NCI-H187 treated with DMSO at 0.1 percent for 48 hours (cell line): ENCODE results near the gene OSBPL7.
"Not testable (repeated sequence)": the region's sequence is repeated elsewhere in the genome, so short reads cannot be mapped to it uniquely, and the experiment has no call there.

Experiments used
- DNase-seq: peaks from one replicate; lab custom pipeline; 2025; lab: John Stamatoyannopoulos, UW

OSBPL7 gene

GRCh38 chr17:47806026-47806912 lies 15.3 kb downstream of the OSBPL7 start:
- no peak for DNase-seq

DNA sequence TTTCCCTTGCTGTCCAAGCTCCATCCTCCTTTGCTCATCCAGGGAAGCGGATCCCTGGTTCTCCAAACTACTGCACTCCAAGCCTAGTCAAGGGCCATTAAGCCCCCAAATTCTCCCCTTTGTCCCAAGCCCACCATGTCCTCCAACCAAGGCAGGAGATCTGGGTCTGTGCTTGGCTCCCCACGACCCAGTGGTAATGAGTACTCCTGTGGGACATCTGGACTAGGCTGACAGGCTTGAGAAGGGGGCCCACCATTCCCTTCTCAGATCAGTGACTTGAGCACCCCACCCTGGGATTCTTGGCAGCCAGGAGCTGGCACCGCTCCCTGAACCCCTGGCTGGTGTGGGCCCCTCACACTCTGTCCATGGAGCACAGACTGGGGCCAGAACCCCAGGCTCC lies 17.1 kb downstream of the OSBPL7 start:
- no peak for DNase-seq

DNA sequence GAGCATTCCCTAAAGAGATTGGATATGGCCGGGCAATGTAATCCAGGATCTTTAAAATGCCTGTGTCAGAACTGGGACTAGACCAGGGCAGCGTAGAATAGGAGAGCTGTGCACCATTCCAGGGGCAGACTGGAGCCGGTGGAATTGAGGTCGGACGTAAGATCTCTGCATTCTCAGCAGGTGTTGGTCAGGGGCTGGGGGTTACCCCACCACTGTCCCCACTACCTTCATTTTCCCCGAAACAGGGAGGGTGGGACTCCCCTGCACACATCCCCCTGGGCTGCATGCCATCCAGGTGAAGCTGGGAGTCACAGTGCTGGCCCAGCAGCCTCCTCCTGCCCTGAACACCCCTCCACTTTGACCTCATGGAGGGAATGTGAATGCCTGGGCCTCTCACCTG lies 17.8 kb downstream of the OSBPL7 start:
- DNase-seq, result no peak

- no peak for DNase-seq
Measured at GRCh38 chr17:47803201-47803600, 18.4 kb downstream of the OSBPL7 start.

GRCh38 chr17:47802341-47803022 lies 19.1 kb downstream of the OSBPL7 start:
- DNase-seq, result peak; percentile 63

DNA sequence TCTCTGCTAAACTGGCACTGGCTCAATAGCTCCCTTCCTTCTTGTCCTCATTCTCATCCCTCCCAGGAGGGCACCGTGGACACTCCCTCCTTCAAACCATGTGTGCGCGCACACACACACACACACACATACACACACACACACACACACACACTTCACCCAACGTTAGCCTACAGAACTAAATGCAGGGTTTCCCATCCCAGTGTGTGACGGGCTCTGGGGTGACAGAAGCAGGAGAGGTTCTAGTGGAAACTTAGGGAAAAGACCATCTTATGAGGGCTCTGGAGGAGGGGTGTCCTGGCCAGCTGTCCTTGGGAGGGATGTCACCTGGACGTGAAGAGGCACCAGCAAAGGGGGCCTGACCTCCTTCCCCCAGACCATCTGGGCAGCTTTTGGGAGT lies 19.7 kb downstream of the OSBPL7 start:
- no peak for DNase-seq

DNA sequence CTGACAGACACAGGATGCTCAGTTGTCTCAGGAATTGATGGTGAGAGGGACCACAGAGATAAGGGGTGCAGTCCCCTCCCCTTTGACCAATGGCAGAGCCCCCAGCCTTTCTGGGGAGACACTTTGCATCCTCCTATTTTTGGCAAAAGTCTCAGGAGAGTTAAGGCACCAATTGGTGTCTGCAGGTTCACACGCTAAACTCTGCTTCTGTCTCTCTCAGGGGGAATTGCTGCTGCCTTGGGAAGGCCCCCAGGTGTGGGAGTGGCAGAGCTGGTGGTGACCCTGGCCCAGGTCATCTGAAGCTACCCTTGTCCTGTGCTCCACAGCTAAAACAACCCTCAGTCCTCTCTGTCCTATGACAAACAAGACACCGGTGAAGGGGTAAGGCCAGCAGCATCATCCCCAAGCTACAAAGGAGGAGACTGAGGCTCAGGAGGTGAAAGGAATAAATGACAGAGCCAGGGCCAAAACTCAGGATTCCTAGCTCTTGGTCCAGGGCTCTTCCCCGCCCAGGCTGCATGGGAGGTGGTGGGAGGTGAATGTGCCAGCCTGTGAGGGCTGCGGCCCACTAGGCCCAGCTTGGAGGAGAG lies 20.3 kb downstream of the OSBPL7 start:
- no peak for DNase-seq

DNA sequence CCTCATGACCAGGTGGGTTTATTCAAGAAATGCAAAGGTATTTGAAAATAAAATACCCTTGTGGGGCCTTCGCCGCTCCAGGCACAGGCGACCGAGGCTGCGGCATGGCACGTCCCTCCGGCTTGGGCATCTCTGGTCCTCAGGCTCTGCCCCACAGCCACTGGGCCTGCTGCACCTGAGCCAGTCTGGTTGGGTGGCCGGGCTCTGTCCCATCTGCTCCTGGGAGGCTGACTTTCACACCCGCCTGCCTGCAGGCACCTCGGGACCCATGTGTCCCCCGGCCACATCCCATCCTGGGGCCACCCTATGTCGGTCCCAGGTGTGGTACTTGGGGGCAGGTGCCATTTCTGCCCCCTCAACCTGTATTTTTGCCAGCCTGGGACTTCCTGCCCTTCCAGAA lies 20.9 kb downstream of the OSBPL7 start:
- no peak for DNase-seq

GRCh38 chr17:47797797-47798196 lies 23.8 kb downstream of the OSBPL7 start:
- no peak for DNase-seq

- no peak for DNase-seq
Measured at GRCh38 chr17:47792979-47793378, 28.6 kb downstream of the OSBPL7 start.

DNA sequence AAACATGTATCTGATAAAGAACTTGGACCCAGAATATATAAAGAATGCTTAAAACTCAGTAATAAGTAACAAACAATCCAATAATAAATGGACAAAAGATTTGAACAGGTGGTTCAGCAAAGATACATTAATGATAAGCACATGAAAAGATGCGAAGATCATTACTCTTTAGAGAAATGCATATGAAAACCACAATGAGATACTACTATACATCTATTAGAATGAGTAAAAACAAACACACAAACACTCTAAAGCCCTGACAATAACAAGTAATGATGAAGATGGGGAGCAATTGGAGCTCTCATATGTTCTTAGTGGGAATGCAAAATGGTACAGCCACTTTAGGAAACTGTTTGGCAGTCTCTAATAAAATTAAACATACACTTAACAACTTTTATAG lies 29.1 kb downstream of the OSBPL7 start:
- DNase-seq, result no peak

DNA sequence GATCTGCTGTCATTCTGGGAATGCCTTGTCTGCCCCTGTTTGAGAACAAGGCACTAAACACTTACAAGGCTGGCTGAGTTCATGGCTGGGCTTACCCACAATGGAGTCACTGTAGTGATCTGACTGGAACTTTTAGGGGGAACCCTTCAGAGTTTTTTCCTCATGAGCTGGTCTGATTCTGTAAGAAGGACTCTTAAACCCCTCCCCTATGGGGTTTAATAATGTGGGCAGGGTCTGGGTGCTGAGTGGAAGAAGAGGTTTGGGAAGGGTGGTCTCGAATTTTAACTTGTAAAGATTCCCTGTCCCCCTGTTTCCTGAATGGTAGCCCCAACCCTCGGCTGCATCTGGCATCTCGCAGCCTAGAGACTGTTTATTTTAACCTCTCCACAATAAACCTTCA lies 30.6 kb downstream of the OSBPL7 start:
- DNase-seq, result no peak

DNA sequence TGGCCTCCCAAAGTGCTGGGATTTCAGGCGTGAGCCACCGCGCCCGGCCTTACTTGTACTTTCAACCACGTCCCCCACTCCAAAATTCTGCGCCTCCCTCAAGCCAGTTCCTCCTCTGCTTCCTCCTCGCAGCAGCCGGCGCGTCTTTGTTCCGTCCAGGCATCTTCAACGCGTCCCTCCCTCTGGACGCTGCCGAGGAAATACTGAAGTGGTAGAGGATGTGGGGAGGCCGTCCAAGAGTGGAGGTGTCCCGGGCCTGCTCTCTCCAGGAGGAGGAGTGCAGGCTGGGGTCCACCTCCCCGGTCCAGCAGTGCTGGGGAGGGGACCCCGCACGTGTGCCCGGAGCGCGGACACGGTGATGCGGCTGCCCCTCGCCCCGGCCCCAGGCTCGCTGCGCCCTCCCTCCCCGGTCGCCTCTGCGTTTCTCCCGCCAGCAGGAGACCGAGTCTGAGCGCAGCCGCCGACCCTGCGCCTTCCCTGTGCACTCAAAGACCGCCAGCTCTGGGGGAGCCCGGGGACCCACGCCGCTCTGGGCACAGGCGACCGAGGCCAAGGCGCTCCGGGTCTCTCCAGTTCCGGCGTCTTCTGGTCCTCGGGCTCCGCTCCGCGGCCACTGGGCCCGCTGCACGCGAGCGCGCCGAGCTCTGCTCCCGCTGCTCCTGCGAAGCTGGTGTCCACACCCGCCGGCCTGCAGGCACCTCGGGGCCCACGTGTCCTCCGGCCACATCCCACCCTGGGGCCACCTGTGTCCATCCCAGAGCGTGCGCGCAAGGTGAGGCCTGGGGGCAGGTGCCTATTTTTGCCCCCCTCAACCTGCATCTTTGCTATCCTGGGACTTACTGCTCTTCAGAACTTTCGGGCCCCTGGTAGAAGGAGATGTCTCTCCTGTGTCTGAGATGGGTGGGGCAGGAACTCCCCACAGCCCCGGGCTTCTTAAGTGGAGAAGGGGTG lies 31.7 kb downstream of the OSBPL7 start:
- DNase-seq, result peak; percentile 11

DNA sequence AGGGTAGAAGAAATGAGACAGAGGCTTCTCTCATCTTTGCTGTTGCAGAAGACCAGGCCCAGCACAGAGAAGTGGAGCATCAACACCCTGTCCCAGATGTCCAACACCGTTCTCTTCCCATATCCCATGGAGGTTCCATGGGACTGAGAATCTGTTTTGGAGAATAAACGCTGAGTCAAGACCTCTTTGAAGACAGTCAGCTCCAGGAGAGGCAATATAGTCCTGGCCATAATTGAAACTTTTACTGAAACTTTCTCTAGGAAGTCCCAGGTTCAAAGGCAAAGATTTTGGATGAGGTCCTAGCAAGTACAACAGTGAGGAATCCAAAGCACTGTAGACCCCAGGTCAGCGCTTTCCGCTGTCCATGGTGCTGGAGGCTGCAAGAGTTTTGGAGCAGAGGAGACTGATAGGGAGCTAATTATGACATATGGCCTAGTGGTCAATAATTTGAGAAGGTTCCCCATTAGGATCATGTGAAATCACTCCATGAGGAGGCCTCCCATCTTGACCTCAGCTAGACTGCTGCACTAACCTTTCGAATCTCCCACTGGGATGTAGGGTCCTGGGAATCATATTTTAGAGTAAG lies 36.0 kb downstream of the OSBPL7 start:
- no peak for DNase-seq

DNA sequence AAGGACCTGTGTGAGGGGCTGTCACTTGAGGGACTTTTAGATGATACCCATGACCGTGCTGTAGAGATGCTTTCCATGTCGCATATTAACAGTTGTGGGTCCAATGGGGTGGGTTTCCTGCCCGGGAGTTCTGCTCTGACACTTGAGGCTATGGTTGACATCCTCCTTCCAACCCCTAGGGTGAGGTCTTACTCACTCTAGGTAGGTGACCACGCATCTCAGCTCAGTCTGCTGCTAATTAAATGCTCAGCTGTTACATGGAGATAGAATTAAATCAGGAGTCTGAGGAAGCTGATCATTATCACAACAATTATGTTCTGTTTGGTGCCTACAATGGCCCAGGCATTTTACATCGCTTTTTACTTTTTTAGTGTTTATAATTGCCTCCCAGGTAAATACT lies 40.2 kb downstream of the OSBPL7 start:
- no peak for DNase-seq

- no peak for DNase-seq
Measured at GRCh38 chr17:47778184-47778635, 43.4 kb downstream of the OSBPL7 start.

DNA sequence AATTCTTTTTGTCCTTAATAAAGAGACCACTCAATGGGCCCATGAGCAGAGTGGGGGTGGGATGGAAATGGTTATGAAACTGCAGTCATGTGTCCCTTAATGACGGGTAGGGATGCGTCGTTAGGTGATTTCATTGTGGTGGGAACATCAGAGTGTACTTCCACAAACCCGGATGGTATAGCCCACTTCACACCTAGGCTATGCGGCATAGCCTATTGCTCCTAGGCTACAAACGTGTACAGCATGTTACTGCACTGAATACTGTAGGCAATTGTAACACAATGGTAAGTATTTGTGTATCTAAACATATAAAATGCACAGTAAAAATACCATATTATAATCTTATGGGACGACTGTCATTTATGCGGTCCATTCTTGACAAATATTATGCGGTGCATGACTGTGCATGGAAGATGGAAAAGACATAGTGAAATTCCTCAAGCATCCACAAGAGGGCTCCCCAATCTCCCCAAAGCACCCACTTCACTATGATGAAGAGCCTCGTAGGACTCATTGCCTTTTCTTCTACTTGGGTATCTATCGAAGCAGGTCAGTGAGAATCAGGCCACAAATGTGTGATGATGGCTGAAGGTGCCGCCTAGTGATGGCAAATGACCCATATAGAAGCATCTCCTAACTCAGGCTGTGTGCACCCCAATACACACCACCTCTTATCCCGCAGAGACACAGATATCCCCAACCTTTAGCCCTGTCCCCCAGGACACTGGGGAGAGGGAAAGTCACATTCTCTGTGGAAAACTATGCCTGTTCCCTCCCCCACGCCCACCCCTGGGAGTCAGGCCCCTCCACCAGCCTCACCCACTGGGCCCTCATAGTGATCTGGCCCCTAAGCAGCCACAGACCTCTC lies 45.0 kb downstream of the OSBPL7 start:
- DNase-seq, result peak; percentile 11

- DNase-seq, result no peak
Measured at GRCh38 chr17:47774987-47775580, 46.5 kb downstream of the OSBPL7 start.

DNA sequence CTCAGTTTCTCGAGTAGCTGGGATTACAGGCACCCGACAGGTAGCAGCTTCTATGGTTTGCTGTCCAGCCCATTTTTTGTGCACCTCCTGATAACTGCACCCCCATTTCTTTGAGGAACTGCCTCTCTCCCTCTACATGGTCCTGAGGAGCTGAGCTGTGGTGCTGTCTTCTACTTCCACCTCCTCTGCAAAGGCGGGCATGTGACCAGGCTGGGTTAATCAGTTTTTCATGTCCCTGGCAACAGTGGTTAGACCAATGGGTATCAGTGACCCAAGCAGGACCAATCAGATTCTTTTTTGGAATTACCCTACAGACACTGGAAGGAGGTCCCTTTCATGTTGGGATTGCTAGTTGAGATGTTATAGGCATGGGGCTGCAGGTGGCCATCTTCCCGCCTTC lies 47.3 kb downstream of the OSBPL7 start:
- no peak for DNase-seq

GRCh38 chr17:47773649-47774048 lies 47.9 kb downstream of the OSBPL7 start:
- not testable (repeated sequence) for DNase-seq
